RPMI8226 (cell line): ENCODE results near the gene VSIG8.
A peak's percentile ranks its signal among the peaks of the same experiment; 100 is the strongest.

ENCODE experiments used
- DNase-seq: peaks from one replicate; pipeline ENCODE4 v3.0.0-alpha.2; 2015

Gene VSIG8

DNA sequence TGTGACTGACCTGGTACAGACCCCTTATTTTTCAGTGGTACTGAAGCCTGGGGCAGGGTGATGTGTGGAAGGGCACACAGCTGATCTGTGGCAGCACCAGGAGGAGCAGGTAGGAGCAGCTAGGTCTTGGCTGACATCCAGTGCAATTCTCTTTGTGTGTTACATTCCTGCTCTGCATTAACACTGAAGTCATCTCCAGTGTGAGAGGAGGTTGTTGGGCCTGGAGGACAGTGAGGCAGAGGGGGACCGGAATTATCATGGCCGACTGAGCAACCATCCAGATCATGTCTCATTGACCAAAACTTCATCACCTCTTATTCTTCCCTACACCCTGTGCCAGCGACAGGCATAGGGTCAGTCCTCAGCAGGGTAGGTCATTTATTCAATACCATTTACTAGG is 34.3 kb downstream of the VSIG8 start:
- DNase-seq = no peak

DNA sequence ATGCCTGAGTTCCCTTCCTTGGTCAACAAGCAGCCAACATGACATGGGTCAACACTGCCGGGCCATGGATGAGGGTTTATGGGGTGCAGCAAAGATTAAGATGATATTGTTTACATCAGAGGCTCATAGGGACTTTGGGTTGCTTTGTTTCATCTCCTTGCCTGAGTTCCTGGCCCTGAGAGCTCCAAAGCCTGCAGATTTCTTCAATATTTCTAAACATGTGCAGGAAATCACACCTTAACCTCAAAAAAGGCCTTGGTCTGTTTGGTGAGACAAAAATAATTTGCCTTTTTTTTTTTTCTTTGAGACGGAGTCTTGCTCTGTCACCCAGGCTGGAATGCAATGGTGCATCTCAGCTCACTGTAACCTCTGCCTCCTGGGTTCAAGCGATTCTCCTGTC is 34.9 kb downstream of the VSIG8 start:
- no peak for DNase-seq

- no peak for DNase-seq
Observed at GRCh38 chr1:159827102-159827490, 35.4 kb downstream of the VSIG8 start.

DNA sequence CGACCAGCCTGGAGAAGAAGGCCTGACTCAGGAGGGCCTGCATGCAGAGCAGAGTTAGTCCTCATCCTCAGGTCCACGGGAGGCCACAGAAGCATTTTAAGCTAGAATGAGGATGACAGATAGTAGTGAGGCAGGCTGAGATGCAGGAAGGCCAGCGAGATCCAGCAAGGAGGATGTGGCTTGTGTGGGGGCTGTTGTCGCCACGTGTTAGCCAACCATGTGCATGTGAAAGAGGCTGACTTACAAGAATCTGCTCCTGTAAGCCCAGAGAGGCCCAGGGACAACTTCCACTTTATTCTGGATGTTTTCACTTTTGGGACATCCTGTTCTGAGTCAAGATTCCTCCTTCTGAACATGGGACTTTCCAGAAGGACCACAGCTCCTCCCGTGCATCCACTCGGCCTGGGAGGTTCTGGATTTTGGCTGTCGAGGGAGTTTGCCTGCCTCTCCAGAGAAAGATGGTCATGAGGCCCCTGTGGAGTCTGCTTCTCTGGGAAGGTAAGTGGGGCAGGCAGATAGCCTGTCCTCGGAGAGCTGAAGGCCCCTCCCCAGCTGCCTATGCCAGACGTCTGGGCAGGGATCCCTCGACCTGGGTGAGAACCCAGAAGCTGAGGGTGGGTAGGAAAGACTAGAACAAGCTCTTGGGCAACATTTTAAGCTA is 35.9 kb downstream of the VSIG8 start, which contains the start of gene SLAMF8:
Gene SLAMF8 (plus strand): TSS at position 433 of the 661 bp plus-strand sequence. CDS start 26 bp downstream, at position 459.
- DNase-seq = no peak

- DNase-seq = no peak
Observed at GRCh38 chr1:159825564-159825963, 36.9 kb downstream of the VSIG8 start.

GRCh38 chr1:159823406-159823805 is 39.1 kb downstream of the VSIG8 start:
- no peak for DNase-seq

DNA sequence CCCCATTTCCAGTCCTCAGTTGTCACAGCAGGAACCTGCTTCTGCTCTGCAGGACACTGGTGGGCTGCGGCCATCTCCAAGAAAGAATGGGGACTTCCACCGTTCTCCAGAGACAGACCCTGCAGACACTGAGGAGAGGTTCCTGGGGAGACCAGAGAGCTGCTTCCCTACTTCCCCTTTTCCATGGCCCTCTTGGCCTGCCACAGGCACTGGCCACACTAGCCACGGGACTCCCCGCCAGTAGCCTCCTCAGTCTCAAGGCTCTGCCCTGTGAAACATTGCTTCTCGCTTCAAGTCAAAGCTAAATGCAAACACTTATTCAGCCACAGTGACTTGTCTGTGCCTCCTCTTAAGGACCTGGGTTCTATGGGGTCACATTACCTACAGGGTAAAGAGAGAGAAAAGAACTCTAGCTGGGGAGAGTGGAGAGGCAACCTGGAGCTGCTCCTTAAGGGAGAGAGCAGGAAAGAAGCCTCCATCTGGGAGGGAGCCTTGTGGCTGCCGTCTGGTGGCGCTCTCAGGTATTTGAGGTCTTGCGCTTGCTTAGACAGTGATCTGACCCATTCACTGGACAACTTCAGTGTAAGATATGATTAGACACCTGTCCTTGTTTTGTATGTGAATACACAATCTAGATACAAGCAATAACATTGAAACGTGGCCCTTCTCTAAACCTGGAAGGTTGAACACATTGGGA is 41.1 kb downstream of the VSIG8 start:
- DNase-seq = no peak

DNA sequence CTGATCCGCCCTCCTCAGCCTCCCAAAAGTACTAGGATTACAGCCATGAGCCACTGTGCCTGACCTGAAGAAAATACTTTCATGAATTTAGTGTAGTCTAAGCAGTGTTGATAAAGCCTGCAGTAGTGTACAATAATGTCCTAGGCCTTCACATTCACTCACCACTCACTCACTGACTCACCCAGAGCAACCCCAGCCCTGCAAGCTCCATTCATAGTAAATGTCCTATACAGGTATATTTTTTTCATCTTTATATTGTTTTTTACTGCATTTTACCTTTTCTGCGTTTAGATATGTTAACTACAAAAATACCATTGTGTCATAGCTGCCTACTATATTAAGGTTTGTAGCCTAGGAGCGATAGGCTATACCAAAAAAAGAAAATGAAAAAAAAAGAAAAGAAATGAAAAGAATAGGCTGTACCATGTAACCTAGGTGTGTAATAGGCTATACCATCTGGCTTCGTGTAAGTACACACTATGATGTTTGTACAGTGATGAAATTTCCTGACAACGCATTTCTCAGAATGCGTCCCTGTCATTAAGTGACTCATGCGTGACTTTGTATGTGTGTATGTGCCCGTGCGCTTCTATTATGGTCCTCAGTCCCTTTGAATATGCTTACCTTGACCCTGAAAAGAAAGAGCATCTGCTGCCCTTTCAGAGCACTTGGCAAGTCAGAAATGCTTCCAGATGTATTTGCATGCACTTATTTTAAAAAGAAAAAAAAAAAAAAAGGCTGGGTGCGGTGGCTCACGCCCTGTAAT is 45.0 kb downstream of the VSIG8 start:
- peak; percentile 81 for DNase-seq

DNA sequence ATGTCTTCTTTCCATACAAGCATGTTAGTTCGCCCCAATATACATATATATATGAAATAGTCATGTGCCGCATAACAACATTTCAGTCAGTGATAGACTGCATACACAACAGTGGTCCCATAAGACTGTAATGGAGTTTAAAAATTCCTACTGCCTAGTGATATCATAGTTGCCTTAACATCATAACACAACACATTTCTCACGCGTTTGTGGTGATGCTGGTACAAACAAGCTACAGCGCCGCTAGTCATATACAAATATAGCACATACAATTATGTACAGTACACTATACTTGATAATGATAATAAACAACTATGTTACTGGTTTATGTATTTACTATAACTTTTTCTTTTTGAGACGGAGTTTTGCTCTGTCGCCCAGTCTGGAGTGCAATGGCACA is 46.5 kb downstream of the VSIG8 start:
- no peak for DNase-seq

DNA sequence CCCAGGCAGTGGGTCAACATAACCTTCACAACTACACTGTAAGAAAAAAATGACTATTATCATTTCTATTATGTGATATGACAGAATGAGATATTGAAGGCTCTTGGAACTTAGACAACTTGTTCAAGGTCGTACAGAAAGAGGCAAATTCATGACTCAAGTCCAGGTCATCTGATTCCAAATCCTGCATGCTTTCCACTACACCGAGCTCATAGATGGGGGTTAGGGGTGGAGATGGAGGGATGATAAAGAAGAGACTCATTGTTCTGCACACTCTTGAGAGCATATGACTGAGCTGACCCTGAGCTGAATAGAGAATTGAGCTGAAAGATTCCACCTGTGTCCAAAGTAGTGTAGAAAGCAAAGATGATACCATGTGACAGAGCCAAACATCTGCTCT is 57.5 kb downstream of the VSIG8 start:
- no peak for DNase-seq
